Retinal pigment epithelial cell (primary cell): Measurements from ENCODE around the gene EHD1.

Experiments
- DNase-seq: peaks from one replicate; pipeline ENCODE4 v3.0.0-alpha.2; 2010; ENCODE audit warnings: low read depth
- H3K4me3 ChIP-seq: 2 replicates; pipeline ENCODE4 v1.5.1; 2011; ENCODE audit warnings: mild to moderate bottlenecking, low read length, control low read depth, moderate library complexity
- CTCF ChIP-seq: conservative IDR thresholded peaks from 2 replicates; pipeline ENCODE4 v1.5.1; 2011; ENCODE audit warnings: low read depth, low read length, control low read depth, inconsistent platforms

The EHD1 gene

GRCh38 chr11:64836448-64837072, 41.9 kb downstream of the EHD1 start:
- no peak overlapping the region for H3K4me3 ChIP-seq
- no peak for DNase-seq
- no peak for TF ChIP-seq CTCF

GRCh38 chr11:64835616-64836447, 42.6 kb downstream of the EHD1 start:
- H3K4me3 ChIP-seq = no peak overlapping the region
- no peak for DNase-seq
- TF ChIP-seq CTCF = no peak

GRCh38 chr11:64834723-64835615, 43.5 kb downstream of the EHD1 start:
- H3K4me3 ChIP-seq = no peak overlapping the region
- no peak for TF ChIP-seq CTCF
- no peak for DNase-seq

- H3K4me3 ChIP-seq = no peak overlapping the region
- no peak for TF ChIP-seq CTCF
- no peak for DNase-seq
Measured at GRCh38 chr11:64834031-64834722, 44.2 kb downstream of the EHD1 start.

GRCh38 chr11:64833509-64833908, 44.9 kb downstream of the EHD1 start:
- no peak for DNase-seq
- no peak overlapping the region for H3K4me3 ChIP-seq
- no peak for TF ChIP-seq CTCF

GRCh38 chr11:64833198-64833502, 45.3 kb downstream of the EHD1 start:
- H3K4me3 ChIP-seq = no peak overlapping the region
- no peak for DNase-seq
- TF ChIP-seq CTCF = no peak
